WTC11 (cell line): ENCODE measurements around the gene SHISA6. TPM values are rescaled to one million over a fixed set of nuclear protein-coding genes. Genes with fewer than 3 reads are reported as not detected.
A peak's percentile ranks its signal among the peaks of the same experiment; 100 is the strongest.

Experiments
- ATAC-seq: fragments of 200-7000 bp; cut with Tn5 transposase; 2 replicates; pipeline ENCODE4 v1.10.0; 2021; ENCODE audit warnings: mild to moderate bottlenecking, moderate library complexity
- CTCF ChIA-PET: fragments of 300-600 bp; sonication (Branson Sonifier 250); formaldehyde crosslinking; loops from one replicate; lab custom pipeline; 2021; ENCODE audit warnings: antibody characterized with exemption; lab: Charles Lee
- POLR2A ChIA-PET: fragments of 350-600 bp; sonication (Branson Sonifier 250); formaldehyde crosslinking; loops from one replicate; lab custom pipeline; 2021; ENCODE audit warnings: antibody characterized with exemption; lab: Charles Lee
- DNase-seq: peaks from one replicate; pipeline ENCODE4 v3.0.0; 2021; ENCODE audit warnings: low spot score
- H3K27ac Mint-ChIP-seq: 2 replicates; pipeline ENCODE4 v1.8.0; 2021; ENCODE audit warnings: mixed read lengths
- H3K27me3 Mint-ChIP-seq: 2 replicates; pipeline ENCODE4 v1.8.0; 2021; ENCODE audit warnings: low read depth, mild to moderate bottlenecking, moderate library complexity, mixed read lengths
- H3K36me3 Mint-ChIP-seq: 2 replicates; pipeline ENCODE4 v1.8.0; 2021; ENCODE audit warnings: mixed read lengths
- H3K4me1 Mint-ChIP-seq: 2 replicates; pipeline ENCODE4 v1.8.0; 2022; ENCODE audit warnings: mixed read lengths
- H3K4me3 Mint-ChIP-seq: 2 replicates; pipeline ENCODE4 v1.8.0; 2021; ENCODE audit warnings: mild to moderate bottlenecking, moderate library complexity, mixed read lengths
- H3K9me3 Mint-ChIP-seq: 2 replicates; pipeline ENCODE4 v1.8.0; 2021; ENCODE audit warnings: mixed read lengths
- ATF1 ChIP-seq: sonication (generic); formaldehyde crosslinking; IDR thresholded peaks from 2 replicates; pipeline ENCODE4 v1.8.1; 2023; ENCODE audit warnings: mild to moderate bottlenecking, moderate library complexity, missing genetic modification reagents
- ATF2 ChIP-seq: sonication (generic); formaldehyde crosslinking; IDR thresholded peaks from 2 replicates; pipeline ENCODE4 v1.8.1; 2022; ENCODE audit warnings: low read depth, missing genetic modification reagents, borderline replicate concordance
- ATF6 ChIP-seq: sonication (generic); formaldehyde crosslinking; IDR thresholded peaks from 2 replicates; pipeline ENCODE4 v1.8.1; 2023; ENCODE audit warnings: mild to moderate bottlenecking, missing genetic modification reagents
- CREB1 ChIP-seq: sonication (generic); formaldehyde crosslinking; IDR thresholded peaks from 2 replicates; pipeline ENCODE4 v1.8.0; 2023; ENCODE audit warnings: mild to moderate bottlenecking, missing genetic modification reagents
- CTCF ChIP-seq: fragments of 200-600 bp; IDR thresholded peaks from 2 replicates; pipeline ENCODE4 v1.8.0; 2022; ENCODE audit warnings: antibody characterized with exemption
- E2F1 ChIP-seq: sonication (generic); formaldehyde crosslinking; IDR thresholded peaks from 2 replicates; pipeline ENCODE4 v1.8.0; 2022; ENCODE audit warnings: mild to moderate bottlenecking, missing genetic modification reagents
- E2F4 ChIP-seq: sonication (generic); formaldehyde crosslinking; IDR thresholded peaks from 2 replicates; pipeline ENCODE4 v1.8.1; 2022; ENCODE audit warnings: low read depth, mild to moderate bottlenecking, moderate library complexity, missing genetic modification reagents, borderline replicate concordance
- ESRRA ChIP-seq: sonication (generic); formaldehyde crosslinking; IDR thresholded peaks from 2 replicates; pipeline ENCODE4 v1.8.1; 2022; ENCODE audit warnings: mild to moderate bottlenecking, missing genetic modification reagents, borderline replicate concordance
- ETV6 ChIP-seq: sonication (generic); formaldehyde crosslinking; IDR thresholded peaks from 2 replicates; pipeline ENCODE4 v1.8.1; 2022; ENCODE audit warnings: mild to moderate bottlenecking, missing genetic modification reagents
- JUN ChIP-seq: sonication (generic); formaldehyde crosslinking; IDR thresholded peaks from 2 replicates; pipeline ENCODE4 v1.8.0; 2023; ENCODE audit warnings: mild to moderate bottlenecking, missing genetic modification reagents
- MAX ChIP-seq: sonication (generic); formaldehyde crosslinking; IDR thresholded peaks from 2 replicates; pipeline ENCODE4 v1.8.0; 2022; ENCODE audit warnings: mild to moderate bottlenecking, missing genetic modification reagents
- MYBL2 ChIP-seq: sonication (generic); formaldehyde crosslinking; IDR thresholded peaks from 2 replicates; pipeline ENCODE4 v1.8.1; 2023; ENCODE audit warnings: mild to moderate bottlenecking, moderate library complexity, missing genetic modification reagents
- NFE2L1 ChIP-seq: sonication (generic); formaldehyde crosslinking; IDR thresholded peaks from 2 replicates; pipeline ENCODE4 v1.8.1; 2023; ENCODE audit warnings: missing genetic modification reagents
- NR3C1 ChIP-seq: sonication (generic); formaldehyde crosslinking; conservative IDR thresholded peaks from 2 replicates; pipeline ENCODE4 v1.8.1; 2023; ENCODE audit warnings: low read depth, mild to moderate bottlenecking, missing genetic modification reagents
- PRDM15 ChIP-seq: sonication (generic); formaldehyde crosslinking; IDR thresholded peaks from 2 replicates; pipeline ENCODE4 v1.8.0; 2022; ENCODE audit warnings: missing genetic modification reagents
- ZNF423 ChIP-seq: fragments of 250-450 bp; sonication (Bioruptor Pico); IDR thresholded peaks from 2 replicates; pipeline ENCODE4 v2.1.2; 2022; ENCODE audit warnings: mild to moderate bottlenecking, moderate library complexity
- total RNA-seq: library from RNA; stranded (reverse); gene quantifications from 3 replicates; pipeline ENCODE4 v1.2.3, GENCODE V29; 2021
- TF ChIP-seq, protein P1 (sequence below): sonication (generic); formaldehyde crosslinking; IDR thresholded peaks from 2 replicates; pipeline ENCODE4 v1.8.1; 2022; ENCODE audit warnings: mild to moderate bottlenecking, moderate library complexity, missing genetic modification reagents
- TF ChIP-seq, protein P2 (sequence below): sonication (generic); formaldehyde crosslinking; IDR thresholded peaks from 2 replicates; pipeline ENCODE4 v1.8.1; 2023; ENCODE audit warnings: mild to moderate bottlenecking, missing genetic modification reagents, moderate library complexity
- TF ChIP-seq, protein P3 (sequence below): sonication (generic); formaldehyde crosslinking; IDR thresholded peaks from 2 replicates; pipeline ENCODE4 v1.8.1; 2023; ENCODE audit warnings: mild to moderate bottlenecking, missing genetic modification reagents, moderate library complexity

The SHISA6 gene
- total RNA-seq, 1 experiment from 2014 or later = 1.1 TPM

GRCh38 chr17:11328770-11329169, 87.8 kb downstream of the SHISA6 start (continued):
- TF ChIP-seq, protein P1, sequence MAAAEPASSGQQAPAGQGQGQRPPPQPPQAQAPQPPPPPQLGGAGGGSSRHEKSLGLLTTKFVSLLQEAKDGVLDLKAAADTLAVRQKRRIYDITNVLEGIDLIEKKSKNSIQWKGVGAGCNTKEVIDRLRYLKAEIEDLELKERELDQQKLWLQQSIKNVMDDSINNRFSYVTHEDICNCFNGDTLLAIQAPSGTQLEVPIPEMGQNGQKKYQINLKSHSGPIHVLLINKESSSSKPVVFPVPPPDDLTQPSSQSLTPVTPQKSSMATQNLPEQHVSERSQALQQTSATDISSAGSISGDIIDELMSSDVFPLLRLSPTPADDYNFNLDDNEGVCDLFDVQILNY (CRISPR knock-in tag) = no peak
- no peak for TF ChIP-seq CREB1

- no peak for DNase-seq
- H3K27ac Mint-ChIP-seq = no peak overlapping the region
- H3K9me3 Mint-ChIP-seq = peaks cover 63% of the 10 kb centered on the region
- CTCF ChIA-PET = no interaction called here
- TF ChIP-seq, protein P2, sequence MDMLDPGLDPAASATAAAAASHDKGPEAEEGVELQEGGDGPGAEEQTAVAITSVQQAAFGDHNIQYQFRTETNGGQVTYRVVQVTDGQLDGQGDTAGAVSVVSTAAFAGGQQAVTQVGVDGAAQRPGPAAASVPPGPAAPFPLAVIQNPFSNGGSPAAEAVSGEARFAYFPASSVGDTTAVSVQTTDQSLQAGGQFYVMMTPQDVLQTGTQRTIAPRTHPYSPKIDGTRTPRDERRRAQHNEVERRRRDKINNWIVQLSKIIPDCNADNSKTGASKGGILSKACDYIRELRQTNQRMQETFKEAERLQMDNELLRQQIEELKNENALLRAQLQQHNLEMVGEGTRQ (CRISPR knock-in tag) = no peak
- TF ChIP-seq CTCF (no peak), E2F4 (CRISPR knock-in tag) (no peak), ATF1 (CRISPR knock-in tag) (no peak), NFE2L1 (CRISPR knock-in tag) (no peak), CREB1 (no peak), JUN (CRISPR knock-in tag) (no peak), ESRRA (CRISPR knock-in tag) (no peak), ZNF423 (CRISPR knock-in tag) (no peak), ETV6 (CRISPR knock-in tag) (no peak)
- H3K4me1 Mint-ChIP-seq = peaks cover 18% of the 10 kb centered on the region
- H3K4me3 Mint-ChIP-seq = no peak overlapping the region
- ATAC-seq = no peak
- no peaks in the 10 kb centered on the region; the same call in 1 of the 2 replicates for H3K27me3 Mint-ChIP-seq
- H3K36me3 Mint-ChIP-seq = peaks cover 61% of the 10 kb centered on the region
- POLR2A ChIA-PET = no interaction called here
These were observed 89.0 kb downstream of the SHISA6 start for GRCh38 chr17:11330006-11330405.

GRCh38 chr17:11330826-11331225, 89.8 kb downstream of the SHISA6 start:
- ATAC-seq (peak; percentile 55), DNase-seq (peak; percentile 29)
- Mint-ChIP-seq H3K36me3 (peaks cover 57% of the 10 kb centered on the region), H3K27me3 (no peaks in the 10 kb centered on the region; the same call in 1 of the 2 replicates), H3K27ac (no peak overlapping the region), H3K4me1 (peaks cover 18% of the 10 kb centered on the region), H3K9me3 (peaks cover 61% of the 10 kb centered on the region), H3K4me3 (no peak overlapping the region)
- CTCF ChIA-PET = no interaction called here
- POLR2A ChIA-PET = no interaction called here
- TF ChIP-seq NR3C1 (CRISPR knock-in tag) (no peak), ATF6 (CRISPR knock-in tag) (no peak), PRDM15 (CRISPR knock-in tag) (no peak), MYBL2 (no peak), ATF2 (CRISPR knock-in tag) (no peak), ATF1 (CRISPR knock-in tag) (no peak), E2F1 (CRISPR knock-in tag) (no peak), MAX (no peak)
- TF ChIP-seq, protein P3, sequence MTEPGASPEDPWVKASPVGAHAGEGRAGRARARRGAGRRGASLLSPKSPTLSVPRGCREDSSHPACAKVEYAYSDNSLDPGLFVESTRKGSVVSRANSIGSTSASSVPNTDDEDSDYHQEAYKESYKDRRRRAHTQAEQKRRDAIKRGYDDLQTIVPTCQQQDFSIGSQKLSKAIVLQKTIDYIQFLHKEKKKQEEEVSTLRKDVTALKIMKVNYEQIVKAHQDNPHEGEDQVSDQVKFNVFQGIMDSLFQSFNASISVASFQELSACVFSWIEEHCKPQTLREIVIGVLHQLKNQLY = no peak
